Bronchial epithelial cell (primary cell): ENCODE data around the gene SIAE. TPM values are rescaled to one million over a fixed set of nuclear protein-coding genes. Genes with fewer than 3 reads are reported as not detected.
A peak's percentile ranks its signal among the peaks of the same experiment; 100 is the strongest.

Source experiments
- DNase-seq: peaks from one replicate; pipeline ENCODE4 v3.0.0-alpha.2; 2010; ENCODE audit warnings: low read depth
- FAIRE-seq: peaks from 2 replicates; lab custom pipeline; 2011; peaks lifted over from hg19 to GRCh38; lab: Jason Lieb, UNC
- H3K27me3 ChIP-seq: 2 replicates; pipeline ENCODE4 v1.5.1; 2011; ENCODE audit warnings: low read length; ENCODE audit not compliant: control insufficient read depth, insufficient read depth
- H3K36me3 ChIP-seq: 2 replicates; pipeline ENCODE4 v1.5.1; 2011; ENCODE audit warnings: low read length; ENCODE audit not compliant: control insufficient read depth, insufficient read depth
- H3K4me3 ChIP-seq: 2 replicates; pipeline ENCODE4 v1.5.1; 2011; ENCODE audit warnings: mild to moderate bottlenecking, low read depth, low read length, control low read depth
- total RNA-seq: library from RNA; depleted of rRNA; stranded (reverse); fragments of >200 nt; gene quantifications from 2 replicates; pipeline ENCODE4 v1.2.1, GENCODE V29; 2014
- TF ChIP-seq, protein P1 (sequence below): IDR thresholded peaks from 2 replicates; pipeline ENCODE4 v1.5.1; 2011; ENCODE audit warnings: mild to moderate bottlenecking, moderate library complexity, low read length, control low read depth, inconsistent platforms; ENCODE audit not compliant: insufficient read depth, severe bottlenecking

The SIAE gene
- total RNA-seq, 1 donor from 2014 or later = 9.0 TPM

DNA sequence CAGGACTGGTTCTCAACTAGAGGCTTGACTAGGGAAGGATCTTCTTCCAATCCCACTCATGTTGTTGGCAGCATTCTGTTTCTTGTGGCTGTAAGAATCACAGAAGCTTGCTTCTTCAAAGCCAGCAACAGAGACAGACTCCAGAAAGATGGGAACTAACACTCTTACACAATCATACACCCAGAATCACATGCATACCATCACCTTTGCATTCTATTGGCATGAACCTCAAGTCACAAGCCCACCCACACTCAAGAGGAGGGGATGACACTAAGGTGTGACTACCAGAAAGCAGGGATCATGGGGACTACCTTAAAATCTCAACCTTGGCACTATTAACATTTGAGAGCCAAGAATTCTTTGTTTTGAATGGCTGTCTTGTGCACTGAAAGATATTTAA is 75.9 kb downstream of the SIAE start:
- no peaks in the 10 kb centered on the region for H3K36me3 ChIP-seq
- no peaks in the 10 kb centered on the region for H3K27me3 ChIP-seq
- TF ChIP-seq, protein P1, sequence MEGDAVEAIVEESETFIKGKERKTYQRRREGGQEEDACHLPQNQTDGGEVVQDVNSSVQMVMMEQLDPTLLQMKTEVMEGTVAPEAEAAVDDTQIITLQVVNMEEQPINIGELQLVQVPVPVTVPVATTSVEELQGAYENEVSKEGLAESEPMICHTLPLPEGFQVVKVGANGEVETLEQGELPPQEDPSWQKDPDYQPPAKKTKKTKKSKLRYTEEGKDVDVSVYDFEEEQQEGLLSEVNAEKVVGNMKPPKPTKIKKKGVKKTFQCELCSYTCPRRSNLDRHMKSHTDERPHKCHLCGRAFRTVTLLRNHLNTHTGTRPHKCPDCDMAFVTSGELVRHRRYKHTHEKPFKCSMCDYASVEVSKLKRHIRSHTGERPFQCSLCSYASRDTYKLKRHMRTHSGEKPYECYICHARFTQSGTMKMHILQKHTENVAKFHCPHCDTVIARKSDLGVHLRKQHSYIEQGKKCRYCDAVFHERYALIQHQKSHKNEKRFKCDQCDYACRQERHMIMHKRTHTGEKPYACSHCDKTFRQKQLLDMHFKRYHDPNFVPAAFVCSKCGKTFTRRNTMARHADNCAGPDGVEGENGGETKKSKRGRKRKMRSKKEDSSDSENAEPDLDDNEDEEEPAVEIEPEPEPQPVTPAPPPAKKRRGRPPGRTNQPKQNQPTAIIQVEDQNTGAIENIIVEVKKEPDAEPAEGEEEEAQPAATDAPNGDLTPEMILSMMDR = no peak
- FAIRE-seq (peak; percentile 47), DNase-seq (no peak)
- H3K4me3 ChIP-seq = no peak overlapping the region

DNA sequence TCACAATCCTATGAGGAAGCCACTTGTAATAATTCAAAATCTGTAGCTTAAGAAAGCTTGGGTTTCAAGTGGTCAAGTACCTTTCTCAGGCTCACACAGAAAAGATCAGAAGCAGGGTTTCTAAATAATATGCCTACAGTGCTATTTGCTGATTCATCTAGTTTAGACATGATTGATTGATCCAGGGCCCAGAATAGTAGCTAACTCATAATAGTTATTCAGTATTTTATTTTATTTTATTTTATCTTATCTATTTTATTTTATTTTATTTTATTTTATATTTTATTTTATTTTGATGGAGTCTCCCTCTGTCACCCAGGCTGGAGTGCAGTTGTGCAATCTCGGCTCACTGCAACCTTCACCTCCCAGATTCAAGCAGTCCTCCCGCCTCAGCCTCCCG is 78.2 kb downstream of the SIAE start:
- FAIRE-seq (no peak), DNase-seq (no peak)
- Histone ChIP-seq H3K4me3 (no peak overlapping the region), H3K27me3 (no peaks in the 10 kb centered on the region), H3K36me3 (no peaks in the 10 kb centered on the region)
- TF ChIP-seq, protein P1 = no peak

DNA sequence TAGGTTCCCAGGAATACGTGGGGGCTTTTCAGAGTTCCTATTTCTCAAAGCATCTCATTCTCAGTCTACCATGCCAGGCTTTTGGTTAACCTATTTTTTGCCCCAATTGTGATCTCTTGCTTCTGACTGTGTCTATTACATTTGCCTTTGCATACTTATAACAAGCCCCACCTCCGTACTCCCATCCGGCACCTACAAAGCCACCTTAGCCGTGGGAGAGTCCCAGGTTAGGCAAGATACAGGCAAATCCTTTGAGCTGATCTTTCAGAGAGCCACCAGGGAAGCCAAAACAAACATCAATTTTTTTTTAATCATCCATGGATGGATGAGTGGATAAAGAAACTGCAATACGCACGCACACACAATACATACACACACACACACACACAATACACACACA is 80.9 kb downstream of the SIAE start:
- Histone ChIP-seq H3K36me3 (no peaks in the 10 kb centered on the region), H3K27me3 (no peaks in the 10 kb centered on the region), H3K4me3 (no peak overlapping the region)
- TF ChIP-seq, protein P1 = no peak
- FAIRE-seq (no peak), DNase-seq (no peak)

DNA sequence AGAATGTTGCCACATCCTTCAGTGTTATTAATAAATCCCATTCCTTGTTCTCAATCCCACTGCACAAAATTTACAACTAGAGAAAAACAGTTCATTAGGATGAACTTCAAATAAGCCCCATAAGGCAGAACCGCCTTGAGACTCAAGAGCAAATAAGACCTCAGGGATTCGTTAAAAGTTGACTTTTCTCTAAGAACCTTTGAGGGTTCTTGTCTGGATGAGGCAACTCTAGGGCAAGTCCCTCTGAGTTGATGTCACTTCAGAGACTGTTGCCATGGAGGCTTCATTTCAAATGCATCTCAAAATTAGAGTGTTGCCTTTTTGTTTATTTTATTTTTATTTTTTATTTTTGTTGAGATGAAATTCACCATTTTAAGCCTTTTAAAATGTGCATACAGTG is 82.1 kb downstream of the SIAE start:
- Histone ChIP-seq H3K4me3 (no peak overlapping the region), H3K36me3 (no peaks in the 10 kb centered on the region), H3K27me3 (no peaks in the 10 kb centered on the region)
- no peak for FAIRE-seq
- DNase-seq = no peak
- TF ChIP-seq, protein P1 = no peak

DNA sequence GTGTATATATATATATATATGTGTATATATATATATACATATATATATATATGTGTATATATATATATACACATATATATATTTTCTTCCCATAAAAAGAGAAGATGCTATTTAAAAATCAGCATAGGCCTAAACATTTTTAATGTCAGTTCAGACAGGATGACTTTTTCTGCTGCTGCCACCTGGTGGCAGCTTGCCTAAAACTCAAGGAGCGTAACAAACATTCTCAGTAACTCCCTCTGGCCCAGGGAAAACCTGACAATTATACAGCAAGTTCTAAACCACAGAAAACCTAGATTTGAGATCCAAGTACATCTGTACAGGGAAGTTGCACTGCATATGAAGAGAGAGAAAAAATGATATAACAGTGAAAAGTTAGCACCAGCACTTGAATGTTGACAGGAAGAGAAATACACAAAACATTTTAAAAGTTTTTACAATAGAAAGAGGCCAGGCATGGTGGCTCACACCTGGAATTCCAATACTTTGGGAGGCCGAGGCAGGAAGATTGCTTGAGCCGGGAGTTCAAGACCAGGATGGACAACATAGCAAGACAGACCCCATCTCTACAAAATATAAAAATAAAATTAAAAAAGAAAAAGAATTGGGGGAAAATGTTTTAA is 87.2 kb downstream of the SIAE start:
- Histone ChIP-seq H3K36me3 (no peaks in the 10 kb centered on the region), H3K27me3 (no peaks in the 10 kb centered on the region), H3K4me3 (no peak overlapping the region)
- FAIRE-seq = no peak
- peak; percentile 42 for DNase-seq
- TF ChIP-seq, protein P1 = peak; percentile 65
